ELF-1 (cell line): ENCODE data around the gene PTGIS.

Source experiments
- DNase-seq: peaks from one replicate; pipeline ENCODE4 v3.0.0-alpha.2; 2016; ENCODE audit warnings: low read depth, low spot score

PTGIS gene

GRCh38 chr20:49595811-49596561, 28.0 kb upstream of the PTGIS start:
- DNase-seq, result no peak

GRCh38 chr20:49595346-49595745, 27.4 kb upstream of the PTGIS start:
- no peak for DNase-seq

- DNase-seq, result no peak
Observed at GRCh38 chr20:49594931-49595315, 27.0 kb upstream of the PTGIS start.

- DNase-seq, result peak; percentile 44
Observed at GRCh38 chr20:49594143-49594930, 26.4 kb upstream of the PTGIS start.

- DNase-seq, result no peak
Observed at GRCh38 chr20:49593466-49594142, 25.7 kb upstream of the PTGIS start.

- DNase-seq, result no peak
Observed at GRCh38 chr20:49592120-49592519, 24.2 kb upstream of the PTGIS start.

- no peak for DNase-seq
Observed at GRCh38 chr20:49591217-49591865, 23.4 kb upstream of the PTGIS start.

- DNase-seq, result no peak
Observed at GRCh38 chr20:49590163-49591017, 22.5 kb upstream of the PTGIS start.

- DNase-seq, result no peak
Observed at GRCh38 chr20:49589747-49590146, 21.8 kb upstream of the PTGIS start.

GRCh38 chr20:49587111-49587570, 19.2 kb upstream of the PTGIS start:
- no peak for DNase-seq

GRCh38 chr20:49585585-49586245, 17.8 kb upstream of the PTGIS start:
- no peak for DNase-seq

GRCh38 chr20:49584418-49585382, 16.8 kb upstream of the PTGIS start:
- DNase-seq, result no peak

- DNase-seq, result no peak
Observed at GRCh38 chr20:49583669-49584417, 15.9 kb upstream of the PTGIS start.

GRCh38 chr20:49583343-49583668, 15.4 kb upstream of the PTGIS start:
- no peak for DNase-seq

- DNase-seq, result no peak
Observed at GRCh38 chr20:49582413-49583334, 14.7 kb upstream of the PTGIS start.

GRCh38 chr20:49581482-49581881, 13.5 kb upstream of the PTGIS start:
- no peak for DNase-seq

- no peak for DNase-seq
Observed at GRCh38 chr20:49580813-49581174, 12.9 kb upstream of the PTGIS start.
